Testis (tissue), 2 donors: ENCODE data around the gene FBXO44.

Source experiments
- CTCF ChIP-seq, 3 experiments: fragments of 450-650 bp in 2 of 3; fragments of 200-600 bp in 1 of 3; sonication (generic) in 1 of 3; IDR thresholded peaks; one replicate each; pipeline ENCODE4 v1.5.1; 2016 to 2019; ENCODE audit warnings: antibody characterized with exemption in 3 of 3, mild to moderate bottlenecking in 2 of 3, moderate library complexity in 1 of 3
- POLR2A ChIP-seq: fragments of 450-650 bp; IDR thresholded peaks from one replicate; pipeline ENCODE4 v1.6.1; 2017; ENCODE audit warnings: antibody characterized with exemption, mild to moderate bottlenecking, moderate library complexity

- TF ChIP-seq CTCF (IDR thresholded peaks at IDR 0.05) (no peak), POLR2A (no peak)
These were observed 37.4 kb downstream of the FBXO44 start for GRCh38 chr1:11691928-11692711.
